HG03103 (cell line): ENCODE measurements around the gene TMEM150A.
"Not testable (repeated sequence)": the region's sequence is repeated elsewhere in the genome, so short reads cannot be mapped to it uniquely, and the experiment has no call there.

Source experiments
- ATAC-seq: cut with Tn5 transposase; IDR thresholded peaks from one replicate; pipeline ENCODE4 v1.9.1; 2021; ENCODE audit warnings: low read depth; ENCODE audit not compliant: unreplicated experiment

TMEM150A gene

DNA sequence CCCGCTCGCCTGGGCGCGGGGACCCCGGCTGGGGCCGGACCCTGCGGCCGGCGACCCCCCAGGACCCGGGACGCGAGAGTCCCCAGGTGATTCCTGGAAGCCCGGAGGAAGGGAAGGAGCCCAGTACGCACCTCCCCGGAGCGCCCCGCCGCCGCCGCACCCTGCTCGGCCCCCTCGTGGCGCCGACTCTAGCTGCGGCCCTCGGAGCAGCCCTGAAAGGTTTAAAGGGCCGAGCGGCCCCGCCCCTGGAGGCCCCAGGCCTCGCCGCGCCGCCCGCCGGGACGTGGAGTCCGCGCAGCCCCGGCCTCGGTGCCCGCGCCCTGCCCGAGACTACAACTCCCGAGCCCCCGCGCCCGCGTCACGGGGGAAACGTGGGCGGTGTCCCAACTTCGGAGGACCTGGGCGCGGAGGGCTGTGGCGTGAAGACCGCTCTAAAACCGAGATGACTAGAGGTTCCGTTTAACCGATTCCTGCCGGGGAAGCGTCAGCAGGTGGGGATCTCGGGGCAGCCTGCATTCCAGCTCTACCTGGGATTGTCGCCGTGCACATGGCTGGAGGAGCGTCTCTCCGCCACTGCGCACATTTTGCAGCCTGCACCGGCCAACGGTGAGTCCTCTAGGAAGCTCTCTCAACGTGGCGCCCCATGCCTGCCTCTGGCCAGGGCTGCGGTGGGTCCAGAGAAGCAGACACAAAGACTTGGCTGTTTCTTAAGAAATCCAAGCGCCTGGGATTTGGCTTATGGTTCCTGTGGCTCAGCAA, at the start of gene TMEM150A:
Gene TMEM150A, minus strand, starts transcription at position 223 of the 759 bp plus-strand sequence. CDS start 750 bp downstream, outside the sequence.
- peak; percentile 94 for ATAC-seq

GRCh38 chr2:85652056-85652455, 49.6 kb upstream of the TMEM150A start:
- no peak for ATAC-seq

DNA sequence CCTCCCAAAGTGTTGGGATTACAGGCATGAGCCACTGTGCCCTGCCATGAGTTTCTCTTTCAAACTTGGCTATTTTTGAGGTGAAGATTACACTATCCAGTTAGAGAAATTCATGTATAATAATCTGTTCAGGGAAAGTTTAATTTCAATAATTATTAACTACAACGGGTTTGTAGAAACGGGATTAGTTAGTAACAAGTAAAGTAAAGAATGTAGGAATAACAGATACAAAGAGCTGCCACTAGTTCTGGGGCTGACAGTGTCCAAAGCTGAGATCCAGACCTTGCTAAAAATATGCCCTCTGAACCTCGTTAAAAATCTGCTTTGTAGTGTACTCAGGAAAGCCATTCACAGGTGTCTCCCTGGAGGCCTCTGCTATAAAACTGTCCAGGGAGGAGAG, 48.6 kb upstream of the TMEM150A start:
- ATAC-seq: no peak

- no peak for ATAC-seq
These were observed 48.0 kb upstream of the TMEM150A start for GRCh38 chr2:85650456-85650855.

DNA sequence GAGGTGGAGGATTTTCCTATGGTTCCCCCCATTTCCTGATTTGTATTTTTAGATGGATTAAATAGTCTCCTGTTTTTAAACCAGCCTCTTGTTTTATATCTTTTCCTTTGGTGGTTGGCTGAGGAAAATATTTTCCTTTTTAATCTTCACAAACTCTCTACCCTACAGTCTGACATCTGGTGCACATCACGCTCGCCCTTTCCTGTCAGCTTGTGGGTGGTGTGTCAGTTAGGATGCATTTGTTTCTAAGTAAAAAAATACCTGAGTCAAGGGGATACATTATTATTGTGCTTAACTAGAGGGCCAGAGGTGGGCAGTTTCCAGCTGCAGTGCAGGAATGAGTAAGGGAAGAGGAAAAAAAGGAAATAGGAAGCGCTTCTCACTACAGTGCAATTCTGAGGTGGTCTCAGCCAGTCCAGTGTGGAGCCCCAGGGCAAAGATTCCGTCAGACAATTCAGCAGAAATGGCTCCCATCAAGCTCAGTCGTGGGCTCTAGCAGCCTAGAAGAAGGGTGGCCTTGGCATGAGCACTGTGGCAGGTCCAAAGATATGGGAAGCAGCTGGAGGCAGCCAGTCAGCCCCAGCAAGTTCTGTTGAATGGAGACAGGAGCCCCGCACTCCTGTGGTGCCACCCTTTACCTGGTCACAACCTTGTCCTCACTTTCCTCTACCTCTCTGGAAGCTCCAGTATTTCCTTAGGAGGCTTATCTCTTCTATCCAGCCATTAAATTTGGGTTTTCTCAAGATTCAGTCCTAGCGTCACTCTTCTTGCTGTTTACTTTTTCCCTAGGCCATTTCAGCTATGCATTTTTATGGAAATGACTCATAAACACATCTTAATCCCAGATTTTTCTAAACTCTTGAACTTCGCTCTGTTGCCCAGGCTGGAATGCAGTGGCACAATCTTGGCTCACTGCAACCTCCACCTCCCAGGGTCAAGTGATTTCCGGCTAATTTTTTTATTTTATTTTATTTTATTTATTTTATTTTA, 47.0 kb upstream of the TMEM150A start:
- ATAC-seq: no peak

DNA sequence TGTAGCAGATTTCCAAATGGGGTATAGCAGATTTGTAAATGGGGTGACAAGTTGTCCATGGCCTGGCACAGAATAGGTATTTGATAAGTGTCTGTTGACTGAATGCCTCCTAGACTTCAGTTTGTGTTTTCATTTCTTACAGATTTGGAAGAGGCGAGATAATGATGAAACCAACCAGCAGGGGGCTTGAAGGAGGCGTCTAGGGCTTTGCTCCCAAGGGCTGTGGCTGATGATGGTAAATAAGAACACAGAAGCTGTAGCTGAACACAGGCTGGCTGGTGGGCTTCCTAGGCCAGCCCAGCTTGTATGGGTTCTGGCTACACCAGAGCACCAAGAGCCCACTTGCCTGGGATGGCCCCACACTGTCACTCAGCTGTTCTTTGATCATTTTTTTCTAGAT, 46.1 kb upstream of the TMEM150A start:
- ATAC-seq: no peak

DNA sequence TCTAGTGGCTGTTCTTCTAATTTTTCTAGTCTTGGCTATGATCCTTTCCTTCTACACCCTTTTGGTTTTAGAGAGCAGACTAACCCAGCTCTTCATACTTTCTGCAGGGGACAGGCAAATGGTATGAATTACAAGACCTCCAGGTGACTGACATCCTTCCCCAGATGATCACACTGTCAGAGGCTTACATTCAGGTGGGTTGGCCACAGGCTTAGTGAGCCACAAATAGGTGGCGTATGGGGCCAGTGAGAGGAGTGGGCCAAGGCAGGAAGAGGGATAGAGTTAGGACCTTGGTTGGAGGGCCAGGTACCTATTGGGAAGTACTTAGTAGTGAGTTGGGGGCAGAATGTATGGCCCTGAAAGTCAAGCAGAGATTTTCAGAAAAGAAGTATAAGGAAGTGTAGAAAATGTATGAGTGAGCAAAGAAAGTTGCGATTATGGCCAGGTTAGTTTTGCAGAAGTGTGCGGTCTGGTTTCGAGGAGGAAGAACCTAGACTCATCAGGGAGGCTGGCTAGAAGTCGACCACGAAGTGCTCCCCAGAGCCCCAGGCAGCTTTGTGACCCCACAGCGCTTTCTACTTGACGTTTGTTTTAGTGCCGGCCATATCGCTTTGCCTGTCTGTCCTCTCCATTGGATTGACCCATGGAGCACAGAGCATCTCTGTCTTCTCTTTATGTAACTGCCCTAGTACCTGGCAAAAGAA, 45.5 kb upstream of the TMEM150A start:
- ATAC-seq: peak; percentile 75

GRCh38 chr2:85646166-85646565, 43.7 kb upstream of the TMEM150A start:
- ATAC-seq: no peak

DNA sequence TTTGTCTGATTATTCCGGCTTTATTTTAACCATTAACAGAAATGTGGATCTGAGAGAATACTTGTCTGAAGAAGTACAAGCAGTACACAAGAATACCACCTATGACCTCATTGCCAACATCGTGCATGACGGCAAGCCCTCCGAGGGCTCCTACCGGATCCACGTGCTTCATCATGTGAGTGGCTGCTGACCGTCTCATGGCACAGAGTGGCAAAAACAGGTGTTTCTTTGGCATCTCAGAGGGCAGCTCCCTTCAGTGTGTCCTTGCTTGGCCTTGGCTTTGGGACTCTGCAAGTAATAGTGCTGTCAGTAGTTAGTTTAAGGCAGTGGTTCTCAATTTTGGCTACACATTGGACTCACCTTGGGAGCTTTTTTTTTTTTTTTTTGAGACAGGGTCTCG, 42.4 kb upstream of the TMEM150A start:
- ATAC-seq: no peak

- no peak for ATAC-seq
These were observed 40.2 kb upstream of the TMEM150A start for GRCh38 chr2:85642725-85643124.

- no peak for ATAC-seq
These were observed 33.1 kb upstream of the TMEM150A start for GRCh38 chr2:85635636-85636035.

GRCh38 chr2:85635011-85635410, 32.5 kb upstream of the TMEM150A start:
- no peak for ATAC-seq

DNA sequence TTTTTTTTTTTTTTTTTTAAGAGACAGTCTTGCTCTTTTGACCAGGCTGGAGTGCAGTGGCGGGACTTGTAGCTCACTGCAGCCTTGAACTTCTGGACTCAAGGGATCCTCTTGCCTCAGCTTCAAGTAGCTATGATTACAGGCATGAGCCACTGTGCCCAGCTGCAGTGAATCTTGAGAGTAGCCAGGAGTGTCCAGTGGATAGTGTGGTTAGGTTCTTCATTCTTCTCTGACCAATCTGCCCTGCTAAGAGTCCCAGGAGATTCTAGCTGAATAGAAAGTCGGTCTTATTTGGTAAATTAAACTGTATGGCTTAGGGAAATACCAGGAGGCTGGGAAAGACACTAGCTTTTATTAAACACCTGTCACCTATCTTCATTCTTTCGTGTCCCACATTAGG, 28.8 kb upstream of the TMEM150A start:
- no peak for ATAC-seq

DNA sequence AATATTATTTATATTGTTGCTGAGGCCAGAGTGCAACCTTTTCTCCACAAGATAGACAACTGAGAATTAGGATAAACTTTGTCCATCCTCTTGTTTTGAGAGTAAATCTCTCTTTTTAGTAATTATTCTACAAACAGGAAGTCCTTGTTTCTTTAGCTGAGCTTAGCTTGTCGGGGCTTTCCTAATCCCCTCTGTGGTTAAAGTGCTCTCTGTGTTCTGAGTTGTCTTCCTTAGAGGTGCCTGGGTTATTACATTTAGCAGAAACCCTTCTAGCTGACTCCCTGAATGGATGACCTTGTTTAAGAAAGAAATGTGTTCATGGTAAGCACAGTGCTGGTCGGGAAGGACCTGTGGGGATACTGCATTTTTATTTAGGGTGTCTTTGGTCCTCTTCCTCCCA, 26.2 kb upstream of the TMEM150A start:
- ATAC-seq: no peak

- no peak for ATAC-seq
These were observed 21.5 kb upstream of the TMEM150A start for GRCh38 chr2:85623991-85624390.

DNA sequence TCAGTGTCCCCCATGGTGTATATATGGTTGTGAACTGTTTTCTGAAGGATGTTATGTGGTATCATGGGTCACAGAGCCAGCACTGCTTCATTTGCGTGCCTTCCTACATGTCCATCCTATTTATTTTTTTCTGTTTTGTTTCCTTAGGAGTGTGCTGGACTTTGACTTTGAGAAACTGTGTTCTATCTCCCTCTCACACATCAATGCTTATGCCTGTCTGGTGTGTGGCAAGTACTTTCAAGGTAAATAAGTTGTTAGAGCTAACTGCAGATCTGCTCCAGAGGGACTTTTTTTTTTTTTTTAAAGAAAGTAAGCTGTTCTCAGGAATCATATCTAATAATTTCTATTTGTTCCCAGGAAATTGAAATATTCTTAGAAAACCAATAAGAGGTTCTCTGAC, 18.8 kb upstream of the TMEM150A start:
- no peak for ATAC-seq

- no peak for ATAC-seq
These were observed 17.1 kb upstream of the TMEM150A start for GRCh38 chr2:85619617-85620016.

DNA sequence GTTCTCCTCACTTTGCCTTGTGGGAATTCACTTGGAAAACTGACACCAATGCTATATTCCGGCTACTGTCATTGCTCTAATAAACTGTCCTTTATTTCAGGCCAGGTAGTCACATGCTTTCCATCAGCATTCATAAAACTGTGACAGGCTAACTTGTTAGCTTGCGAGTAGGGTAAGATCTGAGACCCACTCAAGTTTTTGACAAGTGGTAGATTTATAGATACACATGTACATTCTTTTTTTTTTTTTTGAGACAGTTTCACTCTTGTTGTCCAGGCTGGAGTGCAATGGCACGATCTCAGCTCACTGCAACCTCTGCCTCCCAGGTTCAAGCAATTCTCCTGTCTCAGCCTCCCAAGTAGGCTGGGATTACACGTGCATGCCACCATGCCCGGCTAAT, 15.2 kb upstream of the TMEM150A start:
- not testable (repeated sequence) for ATAC-seq

DNA sequence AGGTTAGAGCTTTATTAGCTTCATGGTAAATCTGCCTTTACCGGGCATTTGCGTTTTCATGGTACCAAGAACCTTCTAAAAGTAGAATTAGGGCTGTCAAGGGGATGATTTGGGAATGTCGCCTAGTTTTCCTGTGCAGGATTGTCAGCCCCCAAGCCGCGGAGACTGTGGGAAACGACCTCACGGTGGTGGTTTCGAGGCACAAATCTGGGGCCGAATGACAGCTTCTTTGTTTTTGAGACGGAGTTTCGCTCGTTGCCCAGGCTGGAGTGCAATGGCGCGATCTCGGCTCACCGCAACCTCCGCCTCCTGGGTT, 12.9 kb upstream of the TMEM150A start:
- no peak for ATAC-seq

DNA sequence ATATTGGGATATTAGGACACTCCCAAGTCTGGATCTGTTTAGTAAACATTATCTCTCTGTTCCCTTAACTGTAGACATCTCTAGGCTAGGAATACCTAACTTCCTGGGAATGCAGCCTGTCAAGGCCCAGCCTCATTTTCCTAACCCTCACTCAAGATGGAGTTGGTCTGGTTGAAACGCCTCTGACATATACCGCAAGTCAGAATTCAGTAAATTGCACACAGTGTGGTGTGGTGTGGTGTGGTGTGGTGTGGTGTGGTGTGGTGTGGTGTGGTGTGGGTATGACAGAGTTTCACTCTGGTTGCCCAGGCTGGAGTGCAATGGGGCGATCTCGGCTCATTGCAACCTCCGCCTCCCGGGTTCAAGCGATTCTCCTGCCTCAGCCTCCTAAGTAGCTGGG, 12.3 kb upstream of the TMEM150A start:
- ATAC-seq: not testable (repeated sequence)
